ENCODE results near the gene PARD3B. TPM values are rescaled to one million over a fixed set of nuclear protein-coding genes. Genes with fewer than 3 reads are reported as not detected.

Gene PARD3B
- total and polyA plus RNA-seq, 10 of the 15 experiments (the other 5 are each of a cell fraction or from before 2014, with no cell fraction given), result 0.01 to 0.54 (median 0.07) TPM; not detected in 7

GRCh38 chr2:205276116-205276777, 731.0 kb downstream of the PARD3B start:
- ATAC-seq (no peak), DNase-seq (ENCODE audit: low read depth, low spot score) (no peak), FAIRE-seq (no peak)
- SMC1A ChIA-PET (ENCODE audit: uncharacterized antibody, unreplicated experiment), result no interaction called here
- H2AFZ ChIP-seq (ENCODE audit: control insufficient read depth, low read depth, low read length), result no peak overlapping the region
- no peak overlapping the region for H3K4me3 ChIP-seq
- POLR2A ChIA-PET, result no interaction called here
- intact Hi-C loops (cut with micrococcal nuclease; ENCODE audit: unreplicated experiment) (no loop called here), in situ Hi-C loops (cut with MboI) (no loop called here)
- H4K20me1 ChIP-seq (ENCODE audit: control insufficient read depth, insufficient read depth), result no peaks in the 10 kb centered on the region; the same call in 1 of the 2 replicates
- no peaks in the 10 kb centered on the region for H3K36me3 ChIP-seq (ENCODE audit: control insufficient read depth in 2 of 2, insufficient read depth in 2 of 2, low read length in 1 of 2)
- no peaks in the 10 kb centered on the region for H3K4me1 ChIP-seq (ENCODE audit: control insufficient read depth, insufficient read depth, low read length)
- no peaks in the 10 kb centered on the region for H3K79me2 ChIP-seq (ENCODE audit: control insufficient read depth, insufficient read depth, low read length)
- H3K9me3 ChIP-seq (replicated peaks; ENCODE audit: control insufficient read depth, insufficient read depth, low read length), result no peaks in the 10 kb centered on the region
- RAD21 ChIA-PET (ENCODE audit: unreplicated experiment), result no interaction called here
- H3K4me2 ChIP-seq (ENCODE audit: control insufficient read depth, insufficient read depth), result no peak overlapping the region
- no peaks in the 10 kb centered on the region for H3K27me3 ChIP-seq (replicated peaks in 1 of 2; ENCODE audit: control insufficient read depth in 2 of 2, insufficient read depth in 2 of 2, low read length in 1 of 2)
- H3K27ac ChIP-seq (ENCODE audit: control insufficient read depth, insufficient read depth), result no peak overlapping the region
- TF ChIP-seq ATF3 (IDR thresholded peaks at IDR 0.05; ENCODE audit: borderline replicate concordance, extremely low read depth, low read depth, low read length) (no peak), RELA (IDR thresholded peaks at IDR 0.05; ENCODE audit: borderline replicate concordance, partially characterized antibody) (no peak), ZBTB11 (CRISPR knock-in tag; IDR thresholded peaks at IDR 0.05) (no peak), KAT2A (conservative IDR thresholded peaks at IDR 0.05; ENCODE audit: control insufficient read depth, low read depth, low read length) (no peak), SMARCA5 (IDR thresholded peaks at IDR 0.05) (no peak)
- TF ChIP-seq, protein P1, sequence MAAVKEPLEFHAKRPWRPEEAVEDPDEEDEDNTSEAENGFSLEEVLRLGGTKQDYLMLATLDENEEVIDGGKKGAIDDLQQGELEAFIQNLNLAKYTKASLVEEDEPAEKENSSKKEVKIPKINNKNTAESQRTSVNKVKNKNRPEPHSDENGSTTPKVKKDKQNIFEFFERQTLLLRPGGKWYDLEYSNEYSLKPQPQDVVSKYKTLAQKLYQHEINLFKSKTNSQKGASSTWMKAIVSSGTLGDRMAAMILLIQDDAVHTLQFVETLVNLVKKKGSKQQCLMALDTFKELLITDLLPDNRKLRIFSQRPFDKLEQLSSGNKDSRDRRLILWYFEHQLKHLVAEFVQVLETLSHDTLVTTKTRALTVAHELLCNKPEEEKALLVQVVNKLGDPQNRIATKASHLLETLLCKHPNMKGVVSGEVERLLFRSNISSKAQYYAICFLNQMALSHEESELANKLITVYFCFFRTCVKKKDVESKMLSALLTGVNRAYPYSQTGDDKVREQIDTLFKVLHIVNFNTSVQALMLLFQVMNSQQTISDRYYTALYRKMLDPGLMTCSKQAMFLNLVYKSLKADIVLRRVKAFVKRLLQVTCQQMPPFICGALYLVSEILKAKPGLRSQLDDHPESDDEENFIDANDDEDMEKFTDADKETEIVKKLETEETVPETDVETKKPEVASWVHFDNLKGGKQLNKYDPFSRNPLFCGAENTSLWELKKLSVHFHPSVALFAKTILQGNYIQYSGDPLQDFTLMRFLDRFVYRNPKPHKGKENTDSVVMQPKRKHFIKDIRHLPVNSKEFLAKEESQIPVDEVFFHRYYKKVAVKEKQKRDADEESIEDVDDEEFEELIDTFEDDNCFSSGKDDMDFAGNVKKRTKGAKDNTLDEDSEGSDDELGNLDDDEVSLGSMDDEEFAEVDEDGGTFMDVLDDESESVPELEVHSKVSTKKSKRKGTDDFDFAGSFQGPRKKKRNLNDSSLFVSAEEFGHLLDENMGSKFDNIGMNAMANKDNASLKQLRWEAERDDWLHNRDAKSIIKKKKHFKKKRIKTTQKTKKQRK (IDR thresholded peaks at IDR 0.05; ENCODE audit: low read depth, low read length), result no peak
- CTCF ChIA-PET, result no interaction called here
- no peak overlapping the region for H3K9ac ChIP-seq (ENCODE audit: control insufficient read depth, insufficient read depth, low read length)
- no TSS peak for BruUV-seq (replicated peaks)
- 46% methylated on average over 11 of the region's 11 CpGs for WGBS (ENCODE audit: insufficient coverage, insufficient replicate concordance, low lambda C conversion rate, missing lambda C conversion rate)
